ENCODE measurements around the gene KRT33A.

KRT33A gene

DNA sequence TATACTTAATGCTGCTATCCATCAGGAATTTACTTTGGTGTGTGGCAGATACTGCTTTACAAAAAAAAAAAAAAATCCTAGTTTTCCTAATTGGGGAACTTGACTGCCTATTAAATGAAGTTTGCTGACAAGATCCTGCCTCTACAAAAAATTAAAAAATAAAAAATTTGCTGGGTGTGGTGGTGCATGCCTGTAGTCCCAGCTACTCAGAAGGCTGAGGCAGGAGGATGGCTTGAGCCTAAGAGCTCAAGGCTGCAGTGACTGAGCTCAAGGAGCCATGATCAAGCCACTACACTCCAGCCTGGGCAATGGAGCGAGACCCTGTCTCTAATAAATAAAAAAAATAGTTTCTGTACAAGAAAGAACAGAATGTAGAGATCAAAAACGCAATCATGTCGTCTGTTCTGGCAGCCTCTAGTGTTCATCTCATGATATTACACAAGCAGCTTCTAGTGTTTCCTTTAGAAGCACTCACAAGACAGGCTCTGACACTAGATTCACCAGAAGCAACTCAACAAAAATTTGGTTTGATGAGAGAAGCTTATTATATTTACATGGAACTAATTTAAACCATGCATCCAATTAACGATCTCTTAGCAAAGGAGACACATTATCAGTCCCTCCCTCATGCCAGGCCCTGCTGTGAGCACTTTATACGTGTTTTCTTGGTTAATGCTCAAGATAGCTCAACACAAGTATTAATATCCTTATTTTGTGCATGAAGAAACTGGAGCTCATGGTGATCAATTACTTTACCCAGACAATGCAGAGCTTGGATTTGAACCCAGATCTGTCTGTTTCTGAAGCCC, 28.3 kb downstream of the KRT33A start:
- peaks cover 8 to 35% of the 10 kb centered on the region in 2 donors for H3K4me1 Mint-ChIP-seq (ENCODE audit: low read depth in 2 of 2)
- H3K4me3 Mint-ChIP-seq, result no peak overlapping the region
- ATAC-seq (replicated peaks) (peak; percentile 63), DNase-seq (peak in 2 of 3 experiments; percentile 24)
- H3K9me3 Mint-ChIP-seq, result no peaks in the 10 kb centered on the region
- no peaks in the 10 kb centered on the region for H3K27me3 Mint-ChIP-seq
- peaks cover 4% of the 10 kb centered on the region for H3K36me3 Mint-ChIP-seq (ENCODE audit: insufficient read depth)
- H3K27ac Mint-ChIP-seq, result peak overlapping the region; percentile 57 to 81

- Mint-ChIP-seq H3K36me3 (ENCODE audit: insufficient read depth) (peaks cover 4% of the 10 kb centered on the region), H3K27ac (no peak overlapping the region), H3K9me3 (no peaks in the 10 kb centered on the region), H3K4me1 (ENCODE audit: low read depth in 2 of 2) (peaks cover 5 to 7% of the 10 kb centered on the region in 2 donors), H3K4me3 (no peak overlapping the region), H3K27me3 (peaks cover 11 to 12% of the 10 kb centered on the region in 2 donors)
- ATAC-seq (replicated peaks) (no peak), DNase-seq (no peak)
Observed at GRCh38 chr17:41318231-41318630, 32.4 kb downstream of the KRT33A start.

DNA sequence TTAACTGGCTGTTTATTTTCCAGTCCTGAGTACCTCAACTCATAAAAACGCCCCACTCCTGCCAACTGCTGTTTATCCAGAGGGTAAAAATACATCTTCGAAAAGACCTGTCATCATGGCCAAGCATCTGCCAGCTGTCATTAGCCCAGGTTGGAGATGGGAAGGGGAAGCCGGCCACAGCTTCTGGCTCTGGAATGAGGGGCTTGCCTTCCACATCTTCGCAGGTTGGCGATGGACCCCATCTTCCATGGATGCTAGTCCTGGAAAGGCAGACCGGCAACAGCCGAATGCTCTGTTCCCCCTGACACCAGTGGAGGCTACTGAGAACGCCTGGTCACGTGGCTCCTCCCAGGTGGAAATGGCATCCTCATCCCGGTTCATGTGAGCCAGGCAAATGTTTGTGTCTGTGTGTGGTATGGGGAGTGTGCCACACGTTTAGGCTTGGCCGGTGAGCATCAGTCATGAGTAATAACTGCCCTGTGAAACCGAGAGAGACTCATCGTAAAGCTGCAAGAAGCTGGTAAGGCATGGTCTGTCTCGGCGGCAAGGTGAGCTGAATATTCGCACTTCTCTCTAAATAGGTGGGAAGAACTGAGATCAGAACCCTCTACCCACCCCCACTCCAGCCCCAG, 34.7 kb downstream of the KRT33A start:
- no peak overlapping the region for H3K27ac Mint-ChIP-seq
- no peak overlapping the region for H3K4me3 Mint-ChIP-seq
- peaks cover 7 to 13% of the 10 kb centered on the region in 2 donors for H3K4me1 Mint-ChIP-seq (ENCODE audit: low read depth in 2 of 2)
- peaks cover 11 to 12% of the 10 kb centered on the region in 2 donors for H3K27me3 Mint-ChIP-seq
- H3K36me3 Mint-ChIP-seq (ENCODE audit: insufficient read depth), result no peaks in the 10 kb centered on the region
- no peaks in the 10 kb centered on the region for H3K9me3 Mint-ChIP-seq
- ATAC-seq (replicated peaks) (no peak), DNase-seq (no peak)

DNA sequence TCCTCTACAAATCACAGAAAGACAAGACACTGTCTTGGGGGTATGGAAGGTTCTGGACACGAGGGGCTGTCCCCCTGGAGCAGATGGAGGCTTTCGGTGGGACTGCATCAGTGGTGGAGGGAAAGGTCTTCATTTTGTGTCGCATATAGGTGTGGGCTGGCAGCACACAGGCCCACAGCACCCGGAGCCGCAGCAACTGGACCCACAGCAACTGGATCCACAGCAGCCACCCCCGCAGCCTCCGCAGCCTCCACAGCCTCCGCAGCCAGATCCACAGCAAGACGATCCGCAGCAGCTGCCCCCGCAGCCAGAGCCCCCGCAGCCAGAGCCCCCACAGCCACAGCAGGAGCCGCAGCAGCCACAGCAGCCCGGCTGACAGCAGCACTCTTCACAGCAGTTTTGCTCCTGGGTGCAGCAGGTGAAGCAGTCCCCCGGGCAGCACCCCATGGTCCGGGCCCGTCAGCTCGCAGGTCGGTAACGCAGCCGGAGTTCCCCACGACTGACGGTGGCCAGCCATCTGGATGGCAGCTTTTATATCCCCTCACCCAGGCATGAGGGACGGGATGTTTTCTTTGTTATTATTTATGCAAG, 35.3 kb downstream of the KRT33A start, which contains the start of gene KRTAP17-1:
KRTAP17-1 (minus strand) TSS at position 507 of the 591 bp plus-strand sequence; CDS start at position 447, 60 bp downstream.
- H3K4me1 Mint-ChIP-seq (ENCODE audit: low read depth in 2 of 2), result peaks cover 12 to 16% of the 10 kb centered on the region in 2 donors
- H3K36me3 Mint-ChIP-seq (ENCODE audit: insufficient read depth), result no peaks in the 10 kb centered on the region
- no peak within 1 kb of the TSS for H3K4me3 Mint-ChIP-seq
- H3K27ac Mint-ChIP-seq, result no peak within 1 kb of the TSS
- DNase-seq (no peak), ATAC-seq (replicated peaks) (no peak)
- H3K27me3 Mint-ChIP-seq, result peaks cover 11 to 12% of the 10 kb centered on the region in 2 donors
- no peaks in the 10 kb centered on the region for H3K9me3 Mint-ChIP-seq

DNA sequence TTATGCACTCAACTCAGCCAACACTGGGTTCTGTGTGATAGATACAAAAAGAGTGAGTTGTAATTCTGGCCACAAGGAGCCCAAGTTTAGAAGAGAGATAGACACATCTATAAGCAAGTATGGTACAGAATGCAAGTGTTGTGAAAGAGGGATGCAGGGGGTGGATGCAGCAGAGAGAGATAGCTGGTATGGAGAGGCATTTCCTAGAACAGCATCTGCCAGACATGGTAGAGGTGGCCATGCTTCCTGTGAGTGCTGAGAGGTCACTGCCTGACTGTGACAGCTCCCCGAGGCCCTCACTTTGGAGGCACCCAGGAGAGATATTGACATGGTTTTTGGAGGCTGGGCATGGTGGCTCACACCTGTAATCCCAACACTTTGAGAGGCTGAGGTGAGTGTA, 39.5 kb downstream of the KRT33A start:
- peak overlapping the region in 1 of 2 donors; percentile 98 for H3K27ac Mint-ChIP-seq
- peaks cover 27% of the 10 kb centered on the region for H3K36me3 Mint-ChIP-seq (ENCODE audit: insufficient read depth)
- ATAC-seq (replicated peaks) (no peak), DNase-seq (no peak)
- H3K9me3 Mint-ChIP-seq, result no peaks in the 10 kb centered on the region
- peaks cover 11 to 12% of the 10 kb centered on the region in 2 donors for H3K27me3 Mint-ChIP-seq
- no peak overlapping the region for H3K4me3 Mint-ChIP-seq
- peaks cover 45 to 50% of the 10 kb centered on the region in 2 donors for H3K4me1 Mint-ChIP-seq (ENCODE audit: low read depth in 2 of 2)

DNA sequence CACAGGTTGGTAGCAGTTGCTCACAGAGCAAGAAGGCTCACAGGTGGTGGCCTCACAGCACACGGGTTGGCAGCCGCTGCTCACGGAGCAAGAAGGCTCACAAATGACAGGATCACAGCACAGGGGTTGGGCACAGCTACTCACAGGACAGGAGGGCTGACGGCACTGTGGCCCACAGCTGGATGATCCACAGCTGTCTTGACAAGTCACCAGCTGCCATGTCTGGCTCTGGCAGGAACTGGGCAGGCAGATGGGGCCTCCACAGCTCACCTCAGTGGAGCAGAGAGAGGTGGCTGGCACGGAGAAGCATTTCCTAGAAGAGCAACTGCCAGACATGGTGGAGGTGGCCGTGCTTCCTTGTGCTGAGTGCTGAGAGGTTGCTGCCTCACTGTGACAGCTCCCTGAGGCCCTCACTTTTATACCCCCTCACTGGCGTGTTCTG, 41.7 kb downstream of the KRT33A start, which contains the start of gene KRTAP16-1:
KRTAP16-1 (minus strand) TSS at position 392 of the 442 bp plus-strand sequence; CDS start at position 336, 56 bp downstream.
- Mint-ChIP-seq H3K4me1 (ENCODE audit: low read depth in 2 of 2) (peaks cover 45 to 48% of the 10 kb centered on the region in 2 donors), H3K27me3 (no peaks in the 10 kb centered on the region), H3K4me3 (peak within 1 kb of the TSS; percentile 72 to 74), H3K36me3 (ENCODE audit: insufficient read depth) (peaks cover 27% of the 10 kb centered on the region), H3K9me3 (no peaks in the 10 kb centered on the region), H3K27ac (peak within 1 kb of the TSS; percentile 97 to 98)
- DNase-seq (peak; percentile 53 to 58 (median 55)), ATAC-seq (replicated peaks) (peak; percentile 39)

- Mint-ChIP-seq H3K4me3 (peak overlapping the region; percentile 72 to 74), H3K27me3 (no peaks in the 10 kb centered on the region)
Observed at GRCh38 chr17:41308251-41308917, 42.2 kb downstream of the KRT33A start.

DNA sequence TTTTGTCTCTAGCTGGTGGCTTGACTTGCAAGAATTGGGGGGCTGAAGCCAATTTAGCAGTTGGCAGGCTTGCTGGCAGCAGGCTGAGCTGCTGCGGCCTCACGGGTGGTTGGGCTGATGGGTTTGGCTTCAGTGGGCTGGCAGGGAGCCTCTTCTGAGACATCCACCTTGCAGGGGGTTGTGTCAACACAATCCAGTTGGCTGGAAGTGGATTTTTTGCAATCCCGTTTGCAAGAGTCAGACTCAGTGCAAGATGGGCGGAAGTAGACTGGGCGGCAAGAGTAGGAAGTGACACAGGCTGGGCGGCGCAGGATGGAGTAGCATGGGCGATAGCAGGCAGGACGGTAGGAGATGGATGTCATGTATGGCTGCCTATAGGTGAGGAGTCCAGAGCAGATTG, 43.0 kb downstream of the KRT33A start:
- Mint-ChIP-seq H3K4me3 (peak overlapping the region; percentile 72 to 74), H3K27me3 (no peaks in the 10 kb centered on the region), H3K27ac (peak overlapping the region; percentile 97 to 98), H3K9me3 (no peaks in the 10 kb centered on the region), H3K4me1 (ENCODE audit: low read depth in 2 of 2) (peaks cover 47 to 48% of the 10 kb centered on the region in 2 donors), H3K36me3 (ENCODE audit: insufficient read depth) (peaks cover 27% of the 10 kb centered on the region)
- ATAC-seq (replicated peaks) (no peak), DNase-seq (peak in 1 of 3 experiments; percentile 18)

More at GRCh38 chr17:41308251-41308917, 42.2 kb downstream of the KRT33A start:
- ATAC-seq (replicated peaks), result peak; percentile 83
- Mint-ChIP-seq H3K36me3 (ENCODE audit: insufficient read depth) (peaks cover 27% of the 10 kb centered on the region), H3K4me1 (ENCODE audit: low read depth in 2 of 2) (peaks cover 47 to 48% of the 10 kb centered on the region in 2 donors), H3K9me3 (no peaks in the 10 kb centered on the region), H3K27ac (peak overlapping the region; percentile 97 to 98)
- DNase-seq, result peak; percentile 77 to 85 (median 84)

DNA sequence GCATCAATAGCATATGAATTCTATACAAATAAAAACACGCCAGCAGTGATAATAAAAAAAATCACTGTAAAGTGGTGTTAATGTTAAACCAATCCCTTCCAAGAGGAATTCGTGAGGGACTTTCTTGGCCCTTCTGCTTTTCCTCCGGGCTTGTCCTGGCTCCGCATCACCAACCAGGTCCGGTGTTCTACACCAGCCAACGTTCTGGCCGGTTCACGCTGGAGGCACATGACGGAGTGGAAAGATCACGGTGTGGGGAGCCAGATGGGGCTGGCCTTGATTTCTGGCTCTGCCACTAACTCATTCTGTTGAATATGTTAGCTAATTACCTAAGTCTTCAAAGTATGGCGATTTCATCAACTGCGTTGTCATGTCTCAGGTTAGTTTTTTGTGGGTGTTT, 46.5 kb downstream of the KRT33A start:
- H3K9me3 Mint-ChIP-seq, result no peaks in the 10 kb centered on the region
- DNase-seq (no peak), ATAC-seq (replicated peaks) (no peak)
- no peak overlapping the region for H3K27ac Mint-ChIP-seq
- no peak overlapping the region for H3K4me3 Mint-ChIP-seq
- peaks cover 16% of the 10 kb centered on the region for H3K36me3 Mint-ChIP-seq (ENCODE audit: insufficient read depth)
- peaks cover 4 to 6% of the 10 kb centered on the region in 2 donors for H3K27me3 Mint-ChIP-seq
- peaks cover 29 to 41% of the 10 kb centered on the region in 2 donors for H3K4me1 Mint-ChIP-seq (ENCODE audit: low read depth in 2 of 2)

DNA sequence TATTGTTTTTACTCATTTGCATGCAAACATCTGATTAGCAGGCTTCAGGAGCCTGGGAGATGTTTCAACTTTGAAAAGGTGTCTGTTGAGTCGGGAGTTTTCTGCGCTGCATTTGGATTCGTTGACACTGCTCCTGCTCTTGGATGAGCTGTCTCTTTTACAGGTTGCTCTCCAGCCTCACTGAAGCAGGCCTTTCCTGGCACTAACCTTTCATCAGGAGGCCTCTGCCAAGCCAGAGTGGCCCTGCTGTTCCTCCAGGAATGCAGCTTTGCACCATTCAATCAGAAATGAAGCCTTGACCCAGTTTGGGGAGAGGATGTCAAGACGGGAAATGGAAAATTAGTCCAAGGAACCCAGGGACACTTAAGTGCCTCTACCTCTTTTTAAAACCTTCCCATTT, 47.6 kb downstream of the KRT33A start:
- peaks cover 5% of the 10 kb centered on the region for H3K36me3 Mint-ChIP-seq (ENCODE audit: insufficient read depth)
- H3K27me3 Mint-ChIP-seq, result peaks cover 6 to 15% of the 10 kb centered on the region in 2 donors
- no peak for ATAC-seq (replicated peaks)
- DNase-seq, result no peak
- H3K9me3 Mint-ChIP-seq, result no peaks in the 10 kb centered on the region
- H3K27ac Mint-ChIP-seq, result no peak overlapping the region
- no peak overlapping the region for H3K4me3 Mint-ChIP-seq
- H3K4me1 Mint-ChIP-seq (ENCODE audit: low read depth in 2 of 2), result peaks cover 19 to 31% of the 10 kb centered on the region in 2 donors

- Mint-ChIP-seq H3K36me3 (ENCODE audit: insufficient read depth) (no peaks in the 10 kb centered on the region), H3K9me3 (no peaks in the 10 kb centered on the region), H3K27ac (no peak within 1 kb of the TSS), H3K4me1 (ENCODE audit: low read depth in 2 of 2) (peaks cover 11 to 23% of the 10 kb centered on the region in 2 donors), H3K27me3 (peaks cover 6 to 15% of the 10 kb centered on the region in 2 donors), H3K4me3 (no peak within 1 kb of the TSS)
- ATAC-seq (replicated peaks) (no peak), DNase-seq (no peak)
Observed at GRCh38 chr17:41301916-41302901, 48.4 kb downstream of the KRT33A start, which contains the start of gene KRTAP29-1. KRTAP29-1 (minus strand) TSS chr17:41302851; CDS start chr17:41302851, 0 bp downstream.
